Right atrium auricular region (tissue), 2 donors: ENCODE data around the gene TEF. TPM values are rescaled to one million over a fixed set of nuclear protein-coding genes. Genes with fewer than 3 reads are reported as not detected.
A peak's percentile ranks its signal among the peaks of the same experiment; 100 is the strongest.

Source experiments
- DNase-seq: peaks from one replicate; pipeline ENCODE4 v3.0.0-alpha.2; 2019; ENCODE audit warnings: low spot score
- H3K27ac ChIP-seq, 2 donors: fragments of 200-600 bp; sonication (generic); 1 replicate in 1 of 2; 2 replicates in 1 of 2; pipeline ENCODE4 v1.5.1; 2016 to 2019
- H3K27me3 ChIP-seq, 2 donors: fragments of 200-600 bp; sonication (generic); one replicate each; pipeline versions ENCODE4 v1.5.1 to v1.6.0; 2017 to 2019
- H3K36me3 ChIP-seq: fragments of 200-600 bp; sonication (generic); one replicate; pipeline ENCODE4 v1.5.1; 2016
- H3K4me1 ChIP-seq, 2 donors: fragments of 200-600 bp; sonication (generic); one replicate each; pipeline versions ENCODE4 v1.5.1 to v1.6.0; 2017 to 2019
- H3K4me3 ChIP-seq, 2 donors: fragments of 200-600 bp; sonication (generic); 1 replicate in 1 of 2; 2 replicates in 1 of 2; pipeline ENCODE4 v1.5.1; 2017 to 2019; ENCODE audit warnings: mild to moderate bottlenecking in 1 of 2, moderate library complexity in 1 of 2
- H3K9me3 ChIP-seq, 2 donors: fragments of 200-600 bp; sonication (generic); one replicate each; pipeline ENCODE4 v1.5.1; 2019
- CTCF ChIP-seq, 2 donors: fragments of 200-600 bp; sonication (generic); IDR thresholded peaks; one replicate each; pipeline ENCODE4 v1.5.1; 2019; ENCODE audit warnings: antibody characterized with exemption in 2 of 2
- total RNA-seq, 2 donors: library from RNA; depleted of rRNA; stranded (reverse); fragments of >200 nt; gene quantifications; one replicate each; pipeline ENCODE4 v1.1.0, GENCODE V29; 2016

The TEF gene
- total RNA-seq, 2 donors from 2014 or later = 12.7 to 14.2 TPM

- H3K9me3 ChIP-seq = no peaks in the 10 kb centered on the region
- peak overlapping the region in 1 of 2 donors; percentile 46 for H3K27ac ChIP-seq
- no peaks in the 10 kb centered on the region for H3K27me3 ChIP-seq
- TF ChIP-seq CTCF (IDR thresholded peaks at IDR 0.05) = no peak
- H3K36me3 ChIP-seq = peaks cover 95% of the 10 kb centered on the region
- no peak overlapping the region for H3K4me3 ChIP-seq
- DNase-seq = no peak
- no peaks in the 10 kb centered on the region for H3K4me1 ChIP-seq
These were observed 38.0 kb upstream of the TEF start for GRCh38 chr22:41343717-41344116.

- Histone ChIP-seq H3K36me3 (peaks cover 95% of the 10 kb centered on the region), H3K4me1 (no peaks in the 10 kb centered on the region), H3K27ac (no peak overlapping the region), H3K4me3 (no peak overlapping the region), H3K9me3 (no peaks in the 10 kb centered on the region), H3K27me3 (no peaks in the 10 kb centered on the region)
- DNase-seq = no peak
- no peak for TF ChIP-seq CTCF (IDR thresholded peaks at IDR 0.05)
These were observed 37.5 kb upstream of the TEF start for GRCh38 chr22:41344189-41344788.

GRCh38 chr22:41345807-41346335, 35.9 kb upstream of the TEF start:
- DNase-seq = no peak

GRCh38 chr22:41347066-41347859, 34.5 kb upstream of the TEF start:
- H3K36me3 ChIP-seq = peaks cover 96% of the 10 kb centered on the region
- no peak overlapping the region for H3K27ac ChIP-seq
- no peak overlapping the region for H3K4me3 ChIP-seq
- H3K9me3 ChIP-seq = no peaks in the 10 kb centered on the region
- H3K4me1 ChIP-seq = peaks cover 0 to 5% of the 10 kb centered on the region in 2 donors
- no peak for DNase-seq
- no peak for TF ChIP-seq CTCF (IDR thresholded peaks at IDR 0.05)
- no peaks in the 10 kb centered on the region for H3K27me3 ChIP-seq

More at GRCh38 chr22:41345807-41346335, 35.9 kb upstream of the TEF start:
- Histone ChIP-seq H3K9me3 (no peaks in the 10 kb centered on the region), H3K36me3 (peaks cover 95% of the 10 kb centered on the region), H3K27me3 (no peaks in the 10 kb centered on the region), H3K4me1 (peaks cover 0 to 3% of the 10 kb centered on the region in 2 donors), H3K27ac (no peak overlapping the region), H3K4me3 (no peak overlapping the region)
- no peak for TF ChIP-seq CTCF (IDR thresholded peaks at IDR 0.05)

GRCh38 chr22:41348964-41349484, 32.7 kb upstream of the TEF start:
- no peaks in the 10 kb centered on the region for H3K9me3 ChIP-seq
- no peak overlapping the region for H3K27ac ChIP-seq
- peaks cover 99% of the 10 kb centered on the region for H3K36me3 ChIP-seq
- peaks cover 0 to 5% of the 10 kb centered on the region in 2 donors for H3K4me1 ChIP-seq
- TF ChIP-seq CTCF (IDR thresholded peaks at IDR 0.05) = no peak
- no peaks in the 10 kb centered on the region for H3K27me3 ChIP-seq
- H3K4me3 ChIP-seq = no peak overlapping the region
- DNase-seq = no peak
